ENCODE results near the gene BHLHA15. TPM values are rescaled to one million over a fixed set of nuclear protein-coding genes. Genes with fewer than 3 reads are reported as not detected.

The BHLHA15 gene
- total and polyA plus RNA-seq, 2 of the 13 experiments (the other 11 are each of a cell fraction or from before 2014, with no cell fraction given): 1.9 to 6.1 TPM

- no peak for TF ChIP-seq ZNF225 (CRISPR knock-in tag; IDR thresholded peaks at IDR 0.05)
- TF ChIP-seq SPEN (CRISPR knock-in tag; IDR thresholded peaks at IDR 0.05; ENCODE audit: low read depth): peak; percentile 91
- no peak for TF ChIP-seq E2F2 (CRISPR knock-in tag; IDR thresholded peaks at IDR 0.05; ENCODE audit: borderline replicate concordance)
- TF ChIP-seq ZNF329 (CRISPR knock-in tag; IDR thresholded peaks at IDR 0.05; ENCODE audit: low read depth): no peak
- TF ChIP-seq ZNF484 (CRISPR knock-in tag; IDR thresholded peaks at IDR 0.05; ENCODE audit: borderline replicate concordance, low read depth): no peak
- no peak for TF ChIP-seq GPN1 (CRISPR knock-in tag; IDR thresholded peaks at IDR 0.05; ENCODE audit: borderline replicate concordance)
- TF ChIP-seq NONO (IDR thresholded peaks at IDR 0.05): no peak
- peak; percentile 54; the same call in 1 of the 2 replicates for TF ChIP-seq NONO (CRISPR knock-in tag; conservative IDR thresholded peaks at IDR 0.05)
- no peak for TF ChIP-seq ZKSCAN5 (CRISPR knock-in tag; IDR thresholded peaks at IDR 0.05)
- TF ChIP-seq DZIP1 (CRISPR knock-in tag; IDR thresholded peaks at IDR 0.05): no peak
- TF ChIP-seq MATR3 (CRISPR knock-in tag; IDR thresholded peaks at IDR 0.05): no peak
- peak; percentile 35; the same call in 1 of the 2 replicates for TF ChIP-seq ZNF552 (CRISPR knock-in tag; IDR thresholded peaks at IDR 0.05; ENCODE audit: borderline replicate concordance)
- TF ChIP-seq ZNF644 (CRISPR knock-in tag; IDR thresholded peaks at IDR 0.05; ENCODE audit: low read depth): no peak
- TF ChIP-seq MAZ (IDR thresholded peaks at IDR 0.05; ENCODE audit: borderline replicate concordance, low read depth, low read length): peak; percentile 58; the same call in 1 of the 2 replicates
- TF ChIP-seq MAZ (CRISPR knock-in tag; IDR thresholded peaks at IDR 0.05; ENCODE audit: low read depth): peak; percentile 85
- no peak; the same call in 1 of the 2 replicates for TF ChIP-seq ARHGAP35 (CRISPR knock-in tag; IDR thresholded peaks at IDR 0.05; ENCODE audit: borderline replicate concordance)
- no peak for TF ChIP-seq ZNF589 (CRISPR knock-in tag; conservative IDR thresholded peaks at IDR 0.05)
- no peak for TF ChIP-seq CAMTA2 (CRISPR knock-in tag; IDR thresholded peaks at IDR 0.05; ENCODE audit: borderline replicate concordance)
- no peak for TF ChIP-seq JUNB (CRISPR knock-in tag; IDR thresholded peaks at IDR 0.05; ENCODE audit: borderline replicate concordance)
- peak; percentile 95 for TF ChIP-seq ZEB1 (IDR thresholded peaks at IDR 0.05; ENCODE audit: insufficient replicate concordance, low read depth)
- TF ChIP-seq ZNF703 (CRISPR knock-in tag; IDR thresholded peaks at IDR 0.05; ENCODE audit: borderline replicate concordance): no peak
- TF ChIP-seq NFRKB (IDR thresholded peaks at IDR 0.05): no peak
- TF ChIP-seq CREB3 (CRISPR knock-in tag; IDR thresholded peaks at IDR 0.05): no peak
- peak; percentile 87 for TF ChIP-seq RARA (CRISPR knock-in tag; IDR thresholded peaks at IDR 0.05)
- no peak for TF ChIP-seq SCMH1 (CRISPR knock-in tag; IDR thresholded peaks at IDR 0.05; ENCODE audit: borderline replicate concordance)
Observed at GRCh38 chr7:98251601-98252424, 40.6 kb downstream of the BHLHA15 start, which contains the start of gene TECPR1 (continued).

All from HepG2 (cell line).